ENCODE measurements around the gene MRPL37. TPM values are rescaled to one million over a fixed set of nuclear protein-coding genes. Genes with fewer than 3 reads are reported as not detected.
"Not testable (repeated sequence)": the region's sequence is repeated elsewhere in the genome, so short reads cannot be mapped to it uniquely, and the experiment has no call there.

MRPL37 gene
- total RNA-seq, 1 donor = 28.5 TPM

- H3K27me3 ChIP-seq (ENCODE audit: insufficient read depth, low read length) = no peaks in the 10 kb centered on the region
- H3K4me1 ChIP-seq (ENCODE audit: insufficient read depth, low read length) = no peaks in the 10 kb centered on the region
- H3K4me3 ChIP-seq (ENCODE audit: low read length) = no peak overlapping the region
- no peaks in the 10 kb centered on the region for H3K9me3 ChIP-seq (ENCODE audit: low read depth, low read length)
Observed at GRCh38 chr1:54186056-54186455, 13.9 kb upstream of the MRPL37 start.

GRCh38 chr1:54188291-54188690 is 11.7 kb upstream of the MRPL37 start:
- Histone ChIP-seq H3K9me3 (ENCODE audit: low read depth, low read length) (no peaks in the 10 kb centered on the region), H3K4me1 (ENCODE audit: insufficient read depth, low read length) (no peaks in the 10 kb centered on the region), H3K27me3 (ENCODE audit: insufficient read depth, low read length) (no peaks in the 10 kb centered on the region), H3K4me3 (ENCODE audit: low read length) (no peak overlapping the region)

- Histone ChIP-seq H3K27me3 (ENCODE audit: insufficient read depth, low read length) (no peaks in the 10 kb centered on the region), H3K4me1 (ENCODE audit: insufficient read depth, low read length) (no peaks in the 10 kb centered on the region), H3K4me3 (ENCODE audit: low read length) (no peak overlapping the region), H3K9me3 (ENCODE audit: low read depth, low read length) (no peaks in the 10 kb centered on the region)
Observed at GRCh38 chr1:54190526-54190925, 9.4 kb upstream of the MRPL37 start.

GRCh38 chr1:54191525-54191924 is 8.4 kb upstream of the MRPL37 start:
- H3K4me1 ChIP-seq (ENCODE audit: insufficient read depth, low read length) = no peaks in the 10 kb centered on the region
- no peak overlapping the region for H3K4me3 ChIP-seq (ENCODE audit: low read length)
- H3K27me3 ChIP-seq (ENCODE audit: insufficient read depth, low read length) = no peaks in the 10 kb centered on the region
- no peaks in the 10 kb centered on the region for H3K9me3 ChIP-seq (ENCODE audit: low read depth, low read length)

GRCh38 chr1:54193453-54193852 is 6.5 kb upstream of the MRPL37 start:
- no peak overlapping the region for H3K4me3 ChIP-seq (ENCODE audit: low read length)
- H3K27me3 ChIP-seq (ENCODE audit: insufficient read depth, low read length) = no peaks in the 10 kb centered on the region
- H3K4me1 ChIP-seq (ENCODE audit: insufficient read depth, low read length) = no peaks in the 10 kb centered on the region
- H3K9me3 ChIP-seq (ENCODE audit: low read depth, low read length) = no peaks in the 10 kb centered on the region

GRCh38 chr1:54199151-54199764 is 709 bp upstream of the MRPL37 start:
- Histone ChIP-seq H3K9me3 (ENCODE audit: low read depth, low read length) (no peaks in the 10 kb centered on the region), H3K4me3 (ENCODE audit: low read length) (peak overlapping the region; percentile 72), H3K4me1 (ENCODE audit: insufficient read depth, low read length) (peaks cover 23% of the 10 kb centered on the region), H3K27me3 (ENCODE audit: insufficient read depth, low read length) (no peaks in the 10 kb centered on the region)

GRCh38 chr1:54200519-54200997 is 591 bp downstream of the MRPL37 start:
- no peaks in the 10 kb centered on the region for H3K27me3 ChIP-seq (ENCODE audit: insufficient read depth, low read length)
- no peaks in the 10 kb centered on the region for H3K9me3 ChIP-seq (ENCODE audit: low read depth, low read length)
- H3K4me1 ChIP-seq (ENCODE audit: insufficient read depth, low read length) = peaks cover 23% of the 10 kb centered on the region
- H3K4me3 ChIP-seq (ENCODE audit: low read length) = peak overlapping the region; percentile 72

- Histone ChIP-seq H3K4me1 (ENCODE audit: insufficient read depth, low read length) (peaks cover 21% of the 10 kb centered on the region), H3K27me3 (ENCODE audit: insufficient read depth, low read length) (no peaks in the 10 kb centered on the region), H3K4me3 (ENCODE audit: low read length) (no peak overlapping the region), H3K9me3 (ENCODE audit: low read depth, low read length) (no peaks in the 10 kb centered on the region)
Observed at GRCh38 chr1:54204199-54204598, 4.2 kb downstream of the MRPL37 start.

- Histone ChIP-seq H3K4me3 (ENCODE audit: low read length) (no peak overlapping the region), H3K4me1 (ENCODE audit: insufficient read depth, low read length) (peaks cover 4% of the 10 kb centered on the region), H3K9me3 (ENCODE audit: low read depth, low read length) (no peaks in the 10 kb centered on the region), H3K27me3 (ENCODE audit: insufficient read depth, low read length) (no peaks in the 10 kb centered on the region)
Observed at GRCh38 chr1:54207287-54207686, 7.3 kb downstream of the MRPL37 start.

GRCh38 chr1:54207896-54208295 is 7.9 kb downstream of the MRPL37 start:
- H3K27me3 ChIP-seq (ENCODE audit: insufficient read depth, low read length); H3K4me3 ChIP-seq (ENCODE audit: low read length); H3K4me1 ChIP-seq (ENCODE audit: insufficient read depth, low read length); H3K9me3 ChIP-seq (ENCODE audit: low read depth, low read length): not testable (repeated sequence)

- Histone ChIP-seq H3K27me3 (ENCODE audit: insufficient read depth, low read length) (no peaks in the 10 kb centered on the region), H3K4me1 (ENCODE audit: insufficient read depth, low read length) (no peaks in the 10 kb centered on the region), H3K4me3 (ENCODE audit: low read length) (no peak overlapping the region), H3K9me3 (ENCODE audit: low read depth, low read length) (no peaks in the 10 kb centered on the region)
Observed at GRCh38 chr1:54212872-54213271, 12.9 kb downstream of the MRPL37 start.

GRCh38 chr1:54215523-54215922 is 15.6 kb downstream of the MRPL37 start:
- Histone ChIP-seq H3K4me1 (ENCODE audit: insufficient read depth, low read length) (no peaks in the 10 kb centered on the region), H3K4me3 (ENCODE audit: low read length) (no peak overlapping the region), H3K27me3 (ENCODE audit: insufficient read depth, low read length) (no peaks in the 10 kb centered on the region), H3K9me3 (ENCODE audit: low read depth, low read length) (no peaks in the 10 kb centered on the region)

GRCh38 chr1:54218883-54219687 is 19.1 kb downstream of the MRPL37 start:
- Histone ChIP-seq H3K27me3 (ENCODE audit: insufficient read depth, low read length) (no peaks in the 10 kb centered on the region), H3K9me3 (ENCODE audit: low read depth, low read length) (no peaks in the 10 kb centered on the region), H3K4me1 (ENCODE audit: insufficient read depth, low read length) (peaks cover 5% of the 10 kb centered on the region), H3K4me3 (ENCODE audit: low read length) (no peak overlapping the region)

- peaks cover 5% of the 10 kb centered on the region for H3K4me1 ChIP-seq (ENCODE audit: insufficient read depth, low read length)
- H3K4me3 ChIP-seq (ENCODE audit: low read length) = no peak overlapping the region
- no peaks in the 10 kb centered on the region for H3K9me3 ChIP-seq (ENCODE audit: low read depth, low read length)
- no peaks in the 10 kb centered on the region for H3K27me3 ChIP-seq (ENCODE audit: insufficient read depth, low read length)
Observed at GRCh38 chr1:54219688-54220003, 19.7 kb downstream of the MRPL37 start.

GRCh38 chr1:54220004-54220811 is 20.2 kb downstream of the MRPL37 start:
- H3K9me3 ChIP-seq (ENCODE audit: low read depth, low read length) = no peaks in the 10 kb centered on the region
- no peak overlapping the region for H3K4me3 ChIP-seq (ENCODE audit: low read length)

More at GRCh38 chr1:54220004-54220811, 20.2 kb downstream of the MRPL37 start:
- Histone ChIP-seq H3K27me3 (ENCODE audit: insufficient read depth, low read length) (no peaks in the 10 kb centered on the region), H3K4me1 (ENCODE audit: insufficient read depth, low read length) (peaks cover 5% of the 10 kb centered on the region)
